ENCODE data around the gene DUSP11. TPM values are rescaled to one million over a fixed set of nuclear protein-coding genes. Genes with fewer than 3 reads are reported as not detected.

The DUSP11 gene
- total and polyA plus RNA-seq, 2 of the 13 experiments (the other 11 are each of a cell fraction or from before 2014, with no cell fraction given) = 30.5 to 36.2 TPM

GRCh38 chr2:73736855-73737779, 42.8 kb downstream of the DUSP11 start, which contains the start of gene TPRKB (continued):
- TF ChIP-seq ZNF329 (CRISPR knock-in tag; IDR thresholded peaks at IDR 0.05; ENCODE audit: low read depth) (no peak), ZNF569 (CRISPR knock-in tag; IDR thresholded peaks at IDR 0.05; ENCODE audit: borderline replicate concordance) (no peak), ZNF546 (CRISPR knock-in tag; conservative IDR thresholded peaks at IDR 0.05) (no peak; the same call in none of the 2 replicates), KDM5B (CRISPR knock-in tag; IDR thresholded peaks at IDR 0.05; ENCODE audit: borderline replicate concordance) (peak; percentile 84; the same call in 1 of the 2 replicates), RFXAP (CRISPR knock-in tag; IDR thresholded peaks at IDR 0.05; ENCODE audit: borderline replicate concordance) (peak; percentile 70), ZNF678 (CRISPR knock-in tag; IDR thresholded peaks at IDR 0.05) (peak; percentile 87; the same call in 1 of the 2 replicates), HNRNPH1 (optimal IDR thresholded peaks at IDR 0.05; ENCODE audit: low read depth, low read length) (no peak), CENPT (CRISPR knock-in tag; IDR thresholded peaks at IDR 0.05; ENCODE audit: low read depth) (0 out of 2 replicates have a peak, but pooled peaks have one; percentile 29), GABPA (IDR thresholded peaks at IDR 0.05; ENCODE audit: low read depth, low read length) (peak; percentile 98), GABPA (CRISPR knock-in tag; IDR thresholded peaks at IDR 0.05; ENCODE audit: low read depth) (peak; percentile 99), SRSF9 (IDR thresholded peaks at IDR 0.05; ENCODE audit: borderline replicate concordance, insufficient read depth, low read depth, low read length, poor library complexity, severe bottlenecking) (no peak), RARA (CRISPR knock-in tag; IDR thresholded peaks at IDR 0.05) (0 out of 2 replicates have a peak, but pooled peaks have one; percentile 41), ZNF556 (CRISPR knock-in tag; IDR thresholded peaks at IDR 0.05; ENCODE audit: borderline replicate concordance) (peak; percentile 78; the same call in 1 of the 2 replicates), ZNF773 (CRISPR knock-in tag; IDR thresholded peaks at IDR 0.05; ENCODE audit: borderline replicate concordance) (no peak), SNAPC2 (CRISPR knock-in tag; IDR thresholded peaks at IDR 0.05) (no peak), MTF2 (CRISPR knock-in tag; IDR thresholded peaks at IDR 0.05; ENCODE audit: borderline replicate concordance) (peak; percentile 99)
- TF ChIP-seq, protein P1, sequence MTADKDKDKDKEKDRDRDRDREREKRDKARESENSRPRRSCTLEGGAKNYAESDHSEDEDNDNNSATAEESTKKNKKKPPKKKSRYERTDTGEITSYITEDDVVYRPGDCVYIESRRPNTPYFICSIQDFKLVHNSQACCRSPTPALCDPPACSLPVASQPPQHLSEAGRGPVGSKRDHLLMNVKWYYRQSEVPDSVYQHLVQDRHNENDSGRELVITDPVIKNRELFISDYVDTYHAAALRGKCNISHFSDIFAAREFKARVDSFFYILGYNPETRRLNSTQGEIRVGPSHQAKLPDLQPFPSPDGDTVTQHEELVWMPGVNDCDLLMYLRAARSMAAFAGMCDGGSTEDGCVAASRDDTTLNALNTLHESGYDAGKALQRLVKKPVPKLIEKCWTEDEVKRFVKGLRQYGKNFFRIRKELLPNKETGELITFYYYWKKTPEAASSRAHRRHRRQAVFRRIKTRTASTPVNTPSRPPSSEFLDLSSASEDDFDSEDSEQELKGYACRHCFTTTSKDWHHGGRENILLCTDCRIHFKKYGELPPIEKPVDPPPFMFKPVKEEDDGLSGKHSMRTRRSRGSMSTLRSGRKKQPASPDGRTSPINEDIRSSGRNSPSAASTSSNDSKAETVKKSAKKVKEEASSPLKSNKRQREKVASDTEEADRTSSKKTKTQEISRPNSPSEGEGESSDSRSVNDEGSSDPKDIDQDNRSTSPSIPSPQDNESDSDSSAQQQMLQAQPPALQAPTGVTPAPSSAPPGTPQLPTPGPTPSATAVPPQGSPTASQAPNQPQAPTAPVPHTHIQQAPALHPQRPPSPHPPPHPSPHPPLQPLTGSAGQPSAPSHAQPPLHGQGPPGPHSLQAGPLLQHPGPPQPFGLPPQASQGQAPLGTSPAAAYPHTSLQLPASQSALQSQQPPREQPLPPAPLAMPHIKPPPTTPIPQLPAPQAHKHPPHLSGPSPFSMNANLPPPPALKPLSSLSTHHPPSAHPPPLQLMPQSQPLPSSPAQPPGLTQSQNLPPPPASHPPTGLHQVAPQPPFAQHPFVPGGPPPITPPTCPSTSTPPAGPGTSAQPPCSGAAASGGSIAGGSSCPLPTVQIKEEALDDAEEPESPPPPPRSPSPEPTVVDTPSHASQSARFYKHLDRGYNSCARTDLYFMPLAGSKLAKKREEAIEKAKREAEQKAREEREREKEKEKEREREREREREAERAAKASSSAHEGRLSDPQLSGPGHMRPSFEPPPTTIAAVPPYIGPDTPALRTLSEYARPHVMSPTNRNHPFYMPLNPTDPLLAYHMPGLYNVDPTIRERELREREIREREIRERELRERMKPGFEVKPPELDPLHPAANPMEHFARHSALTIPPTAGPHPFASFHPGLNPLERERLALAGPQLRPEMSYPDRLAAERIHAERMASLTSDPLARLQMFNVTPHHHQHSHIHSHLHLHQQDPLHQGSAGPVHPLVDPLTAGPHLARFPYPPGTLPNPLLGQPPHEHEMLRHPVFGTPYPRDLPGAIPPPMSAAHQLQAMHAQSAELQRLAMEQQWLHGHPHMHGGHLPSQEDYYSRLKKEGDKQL (CRISPR knock-in tag; IDR thresholded peaks at IDR 0.05; ENCODE audit: low read depth) = 0 out of 2 replicates have a peak, but pooled peaks have one; percentile 14
- TF ChIP-seq, protein P2, sequence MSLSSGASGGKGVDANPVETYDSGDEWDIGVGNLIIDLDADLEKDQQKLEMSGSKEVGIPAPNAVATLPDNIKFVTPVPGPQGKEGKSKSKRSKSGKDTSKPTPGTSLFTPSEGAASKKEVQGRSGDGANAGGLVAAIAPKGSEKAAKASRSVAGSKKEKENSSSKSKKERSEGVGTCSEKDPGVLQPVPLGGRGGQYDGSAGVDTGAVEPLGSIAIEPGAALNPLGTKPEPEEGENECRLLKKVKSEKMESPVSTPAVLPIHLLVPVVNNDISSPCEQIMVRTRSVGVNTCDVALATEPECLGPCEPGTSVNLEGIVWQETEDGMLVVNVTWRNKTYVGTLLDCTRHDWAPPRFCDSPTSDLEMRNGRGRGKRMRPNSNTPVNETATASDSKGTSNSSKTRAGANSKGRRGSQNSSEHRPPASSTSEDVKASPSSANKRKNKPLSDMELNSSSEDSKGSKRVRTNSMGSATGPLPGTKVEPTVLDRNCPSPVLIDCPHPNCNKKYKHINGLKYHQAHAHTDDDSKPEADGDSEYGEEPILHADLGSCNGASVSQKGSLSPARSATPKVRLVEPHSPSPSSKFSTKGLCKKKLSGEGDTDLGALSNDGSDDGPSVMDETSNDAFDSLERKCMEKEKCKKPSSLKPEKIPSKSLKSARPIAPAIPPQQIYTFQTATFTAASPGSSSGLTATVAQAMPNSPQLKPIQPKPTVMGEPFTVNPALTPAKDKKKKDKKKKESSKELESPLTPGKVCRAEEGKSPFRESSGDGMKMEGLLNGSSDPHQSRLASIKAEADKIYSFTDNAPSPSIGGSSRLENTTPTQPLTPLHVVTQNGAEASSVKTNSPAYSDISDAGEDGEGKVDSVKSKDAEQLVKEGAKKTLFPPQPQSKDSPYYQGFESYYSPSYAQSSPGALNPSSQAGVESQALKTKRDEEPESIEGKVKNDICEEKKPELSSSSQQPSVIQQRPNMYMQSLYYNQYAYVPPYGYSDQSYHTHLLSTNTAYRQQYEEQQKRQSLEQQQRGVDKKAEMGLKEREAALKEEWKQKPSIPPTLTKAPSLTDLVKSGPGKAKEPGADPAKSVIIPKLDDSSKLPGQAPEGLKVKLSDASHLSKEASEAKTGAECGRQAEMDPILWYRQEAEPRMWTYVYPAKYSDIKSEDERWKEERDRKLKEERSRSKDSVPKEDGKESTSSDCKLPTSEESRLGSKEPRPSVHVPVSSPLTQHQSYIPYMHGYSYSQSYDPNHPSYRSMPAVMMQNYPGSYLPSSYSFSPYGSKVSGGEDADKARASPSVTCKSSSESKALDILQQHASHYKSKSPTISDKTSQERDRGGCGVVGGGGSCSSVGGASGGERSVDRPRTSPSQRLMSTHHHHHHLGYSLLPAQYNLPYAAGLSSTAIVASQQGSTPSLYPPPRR (CRISPR knock-in tag; IDR thresholded peaks at IDR 0.05; ENCODE audit: borderline replicate concordance) = peak; percentile 71; the same call in 1 of the 2 replicates
